GM12891 (cell line): Measurements from ENCODE around the gene MAD2L2.

Experiments
- PAX5 ChIP-seq: IDR thresholded peaks from 2 replicates; pipeline ENCODE4 v1.6.1; 2011; ENCODE audit warnings: low read length, moderate library complexity, mild to moderate bottlenecking; ENCODE audit not compliant: insufficient read depth, severe bottlenecking
- POLR2A ChIP-seq: IDR thresholded peaks from 2 replicates; pipeline ENCODE4 v1.6.1; 2011; ENCODE audit warnings: low read depth, low read length, control low read depth
- POLR2AphosphoS5 ChIP-seq: IDR thresholded peaks from 2 replicates; pipeline ENCODE4 v1.6.1; 2011; ENCODE audit warnings: low read depth, low read length, control low read depth
- POU2F2 ChIP-seq: IDR thresholded peaks from 2 replicates; pipeline ENCODE4 v1.6.1; 2011; ENCODE audit warnings: low read depth, mild to moderate bottlenecking, control low read depth, low read length, moderate library complexity
- SPI1 ChIP-seq: IDR thresholded peaks from 2 replicates; pipeline ENCODE4 v1.6.1; 2011; ENCODE audit warnings: low read depth, low read length, control low read depth
- TAF1 ChIP-seq: IDR thresholded peaks from 2 replicates; pipeline ENCODE4 v1.6.1; 2011; ENCODE audit warnings: low read depth, low read length, control low read depth

DNA sequence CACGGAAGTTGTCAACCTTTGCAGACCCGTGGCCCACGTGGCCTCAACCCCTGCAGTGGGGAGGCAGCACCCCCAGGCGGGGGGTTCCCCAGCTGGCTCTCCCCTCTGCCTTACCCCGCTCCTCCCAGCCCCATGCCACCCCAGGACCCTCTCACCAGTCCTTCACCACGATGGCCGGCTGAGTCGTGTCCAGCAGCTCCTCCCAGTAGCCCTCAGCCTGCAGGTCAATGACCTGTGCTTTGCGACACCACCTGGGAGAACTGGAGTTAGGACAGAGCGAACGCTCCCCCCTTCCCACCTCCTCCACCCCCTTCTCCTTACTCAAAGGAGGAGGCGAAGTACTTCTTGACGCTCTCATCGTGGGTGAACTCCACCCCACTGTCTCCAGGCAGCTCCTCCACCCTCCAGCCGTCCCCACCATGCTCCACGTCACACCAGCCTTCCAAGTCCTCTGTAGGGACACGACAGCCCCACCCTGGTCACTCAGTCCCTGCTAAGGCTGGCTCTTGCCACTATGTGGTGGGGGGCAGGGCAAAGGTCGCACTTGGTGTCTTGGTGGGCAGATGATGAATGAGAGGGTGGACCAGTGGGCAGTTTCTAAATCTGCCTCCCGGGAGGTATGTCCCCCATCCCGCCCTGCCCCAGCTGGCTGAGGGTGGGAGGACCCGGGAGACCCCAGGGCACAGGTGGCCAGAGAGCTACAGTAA, 31.2 kb downstream of the MAD2L2 start:
- TF ChIP-seq POLR2A (no peak), TAF1 (no peak), POU2F2 (no peak), PAX5 (no peak), POLR2AphosphoS5 (no peak), SPI1 (no peak)
